Thyroid gland (tissue), 4 donors: ENCODE measurements around the gene MOB4.

Experiments
- CTCF ChIP-seq, 6 experiments: fragments of 200-600 bp in 3 of 6; fragments of 450-650 bp in 3 of 6; sonication (generic) in 3 of 6; IDR thresholded peaks; one replicate each; pipeline ENCODE4 v1.5.1; 2016 to 2019; ENCODE audit warnings: antibody characterized with exemption in 6 of 6, mild to moderate bottlenecking in 2 of 6, inconsistent platforms in 1 of 6, moderate library complexity in 1 of 6
- POLR2A ChIP-seq, 2 donors: fragments of 450-650 bp; IDR thresholded peaks; one replicate each; pipeline ENCODE4 v1.6.1; 2017; ENCODE audit warnings: antibody characterized with exemption in 2 of 2, mild to moderate bottlenecking in 2 of 2, moderate library complexity in 1 of 2

GRCh38 chr2:197539734-197540133, 23.9 kb downstream of the MOB4 start:
- TF ChIP-seq CTCF (IDR thresholded peaks at IDR 0.05) (no peak), POLR2A (IDR thresholded peaks at IDR 0.05) (no peak)
